Lower leg skin (tissue), 4 donors: ENCODE results near the gene CHST14. TPM values are rescaled to one million over a fixed set of nuclear protein-coding genes. Genes with fewer than 3 reads are reported as not detected.

Experiments used
- DNase-seq, 2 donors: peaks; one replicate each; pipeline ENCODE4 v3.0.0-alpha.2; 2019; ENCODE audit warnings: low spot score in 2 of 2
- H3K4me3 ChIP-seq: fragments of 200-600 bp; sonication (generic); 2 replicates; pipeline ENCODE4 v1.5.1; 2017; ENCODE audit warnings: mild to moderate bottlenecking, low read depth; ENCODE audit not compliant: poor library complexity, severe bottlenecking
- CTCF ChIP-seq, 3 donors: fragments of 450-650 bp; IDR thresholded peaks; one replicate each; pipeline ENCODE4 v1.5.1; 2016; ENCODE audit warnings: antibody characterized with exemption in 3 of 3, mild to moderate bottlenecking in 3 of 3, moderate library complexity in 2 of 3
- POLR2A ChIP-seq, 2 donors: fragments of 450-650 bp; IDR thresholded peaks; one replicate each; pipeline ENCODE4 v1.6.1; 2016 to 2017; ENCODE audit warnings: antibody characterized with exemption in 2 of 2, mild to moderate bottlenecking in 1 of 2, moderate library complexity in 1 of 2
- WGBS, 2 donors: methylation state at CpG; one replicate each; pipeline ENCODE4 v1.1.5; 2018; 5-methylcytosine and 5-hydroxymethylcytosine counted together
- intact Hi-C: fragments of 100-400 bp; cut with DNase I; formaldehyde crosslinking; loops from one replicate; pipeline ENCODE4 v1.15.0; 2023; ENCODE audit warnings: low total_unique reads
- total RNA-seq, 4 donors: library from RNA; depleted of rRNA; stranded (reverse); fragments of >200 nt; gene quantifications; one replicate each; pipeline ENCODE4 v1.1.0, GENCODE V29; 2016

Gene CHST14, protein sequence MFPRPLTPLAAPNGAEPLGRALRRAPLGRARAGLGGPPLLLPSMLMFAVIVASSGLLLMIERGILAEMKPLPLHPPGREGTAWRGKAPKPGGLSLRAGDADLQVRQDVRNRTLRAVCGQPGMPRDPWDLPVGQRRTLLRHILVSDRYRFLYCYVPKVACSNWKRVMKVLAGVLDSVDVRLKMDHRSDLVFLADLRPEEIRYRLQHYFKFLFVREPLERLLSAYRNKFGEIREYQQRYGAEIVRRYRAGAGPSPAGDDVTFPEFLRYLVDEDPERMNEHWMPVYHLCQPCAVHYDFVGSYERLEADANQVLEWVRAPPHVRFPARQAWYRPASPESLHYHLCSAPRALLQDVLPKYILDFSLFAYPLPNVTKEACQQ
- total RNA-seq, result 1 to 10 TPM; 5.6 to 10.0 (median 8.8) TPM

- peak; percentile 29 to 91 for DNase-seq
- TF ChIP-seq POLR2A (IDR thresholded peaks at IDR 0.05) (no peak), CTCF (IDR thresholded peaks at IDR 0.05) (no peak)
- intact Hi-C loops, result no loop called here
These were observed at the start of gene CHST14 for GRCh38 chr15:40470423-40471104. Gene CHST14 (plus strand): TSS chr15:40470984. CDS start chr15:40471214, 230 bp downstream.

DNA sequence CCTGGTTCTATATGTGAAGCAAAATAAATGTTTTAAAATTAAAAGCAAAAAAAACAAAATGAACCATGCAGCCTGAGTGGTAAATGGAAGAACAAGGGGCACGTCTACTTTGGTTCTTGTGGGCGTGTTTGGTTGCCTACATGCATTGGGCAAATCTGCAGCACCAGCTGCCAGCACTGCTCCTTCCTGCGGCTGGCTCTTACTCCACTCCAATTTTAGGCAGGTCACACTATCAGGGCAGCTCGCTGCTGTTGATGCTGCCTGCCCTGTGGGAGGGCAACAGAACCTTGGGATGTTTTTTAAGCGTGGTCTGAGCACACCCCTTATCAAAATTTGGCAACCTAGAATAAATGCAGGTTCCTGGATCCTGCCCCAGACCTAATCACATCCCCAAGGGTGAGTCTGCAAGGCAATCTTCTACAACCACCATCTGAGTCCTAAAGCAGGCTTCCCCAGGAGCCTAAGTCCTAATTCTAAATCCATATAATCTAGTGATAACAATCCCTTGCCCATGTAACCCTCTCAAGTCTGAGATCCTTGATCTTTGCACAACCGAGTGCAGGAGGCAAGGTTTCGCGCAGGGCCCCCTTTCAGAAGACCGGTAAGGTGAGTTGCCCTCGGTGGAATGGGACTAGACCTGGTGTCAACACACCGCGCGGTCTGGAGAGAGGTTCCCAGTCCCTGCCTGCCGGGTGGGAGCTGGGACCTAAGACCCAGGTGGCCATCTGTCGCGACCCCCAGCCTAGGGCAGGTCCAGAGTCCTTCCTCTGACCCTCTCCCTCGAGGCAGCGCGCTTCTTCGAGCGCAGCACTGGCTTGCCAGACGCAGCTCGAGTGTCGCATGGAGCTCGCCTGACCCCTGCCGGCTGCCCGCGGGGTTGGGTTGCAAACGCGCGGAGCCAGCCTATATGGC, 49.3 kb upstream of the CHST14 start:
- peak in 1 of 2 donors; percentile 93 for DNase-seq
- 13 to 28% methylated on average over 17 to 28 of the region's 31 CpGs for WGBS, 2 donors
- no peak overlapping the region for H3K4me3 ChIP-seq
- intact Hi-C loops, result loop anchor here (5.0 to 10.0 kb wide), 2 partner anchors 47 to 139 kb away; partner anchors contain the start of gene ANKRD63
- TF ChIP-seq POLR2A (IDR thresholded peaks at IDR 0.05) (no peak), CTCF (IDR thresholded peaks at IDR 0.05) (peak in 1 of 3 donors; percentile 94)

More at GRCh38 chr15:40470423-40471104, at the start of gene CHST14:
- 11 to 20% methylated on average over 11 to 14 of the region's 52 CpGs for WGBS, 2 donors
- H3K4me3 ChIP-seq, result peak within 1 kb of the TSS; percentile 46

- no peak overlapping the region for H3K4me3 ChIP-seq
- no peak for DNase-seq
- TF ChIP-seq POLR2A (IDR thresholded peaks at IDR 0.05) (no peak), CTCF (IDR thresholded peaks at IDR 0.05) (no peak)
- 89 to 92% methylated on average over 5 to 6 of the region's 6 CpGs for WGBS, 2 donors
- intact Hi-C loops, result loop anchor here (5.0 to 10.0 kb wide), 2 partner anchors 50 to 142 kb away; partner anchors contain the start of gene ANKRD63
These were observed 46.2 kb upstream of the CHST14 start for GRCh38 chr15:40424483-40425115.

DNA sequence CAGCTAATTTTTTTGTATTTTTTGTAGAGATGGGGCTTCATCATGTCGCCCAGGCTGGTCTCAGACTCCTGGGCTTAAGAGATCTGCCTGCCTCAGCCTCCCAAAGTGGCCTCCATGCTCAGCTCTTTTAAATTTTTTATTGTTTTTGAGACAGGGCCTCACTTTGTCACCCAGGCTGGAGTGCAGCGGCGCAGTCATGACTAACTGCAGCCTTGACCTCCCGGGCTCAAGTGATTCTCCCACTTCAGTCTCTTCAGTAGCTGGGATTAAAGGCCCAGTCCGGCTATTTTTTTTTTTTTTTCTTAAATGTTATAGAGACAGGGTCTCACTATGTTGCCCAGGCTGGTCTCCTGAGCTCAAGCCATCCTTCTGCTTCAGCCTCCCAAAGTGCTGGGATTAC, 45.1 kb upstream of the CHST14 start:
- intact Hi-C loops, result loop anchor here (10.0 kb wide), 1 partner anchor 51 kb away; no protein-coding TSS in a partner anchor
- no peak for DNase-seq
- no peak overlapping the region for H3K4me3 ChIP-seq
- WGBS, 2 donors, result 96 to 97% methylated on average over 5 of the region's 5 CpGs
- TF ChIP-seq CTCF (IDR thresholded peaks at IDR 0.05), result no peak
- TF ChIP-seq POLR2A (IDR thresholded peaks at IDR 0.05), result no peak

- no peak overlapping the region for H3K4me3 ChIP-seq
- intact Hi-C loops, result loop anchor here (10.0 kb wide), 1 partner anchor 52 kb away; no protein-coding TSS in a partner anchor
- TF ChIP-seq CTCF (IDR thresholded peaks at IDR 0.05), result no peak
- no peak for TF ChIP-seq POLR2A (IDR thresholded peaks at IDR 0.05)
- 90 to 93% methylated on average over 9 of the region's 9 CpGs for WGBS, 2 donors
- DNase-seq, result no peak
These were observed 43.6 kb upstream of the CHST14 start for GRCh38 chr15:40427188-40427587.
